ENCODE results near the gene CLMN. TPM values are rescaled to one million over a fixed set of nuclear protein-coding genes. Genes with fewer than 3 reads are reported as not detected.

Gene CLMN
- total RNA-seq, 1 donor from 2014 or later, result 9.6 TPM

- TF ChIP-seq CTCF (conservative IDR thresholded peaks at IDR 0.05; ENCODE audit: low read depth, low read length), result no peak
- DNase-seq (ENCODE audit: low read depth), result no peak
- no peak overlapping the region for H3K4me3 ChIP-seq (ENCODE audit: low read depth, low read length)
Measured at GRCh38 chr14:95329941-95330340, 10.2 kb upstream of the CLMN start.

GRCh38 chr14:95328729-95329503 is 9.2 kb upstream of the CLMN start:
- no peak for DNase-seq (ENCODE audit: low read depth)
- no peak for TF ChIP-seq CTCF (conservative IDR thresholded peaks at IDR 0.05; ENCODE audit: low read depth, low read length)
- H3K4me3 ChIP-seq (ENCODE audit: low read depth, low read length), result no peak overlapping the region

- no peak overlapping the region for H3K4me3 ChIP-seq (ENCODE audit: low read depth, low read length)
- no peak for TF ChIP-seq CTCF (conservative IDR thresholded peaks at IDR 0.05; ENCODE audit: low read depth, low read length)
- no peak for DNase-seq (ENCODE audit: low read depth)
Measured at GRCh38 chr14:95327558-95328374, 8.1 kb upstream of the CLMN start.

GRCh38 chr14:95326987-95327386 is 7.3 kb upstream of the CLMN start:
- TF ChIP-seq CTCF (conservative IDR thresholded peaks at IDR 0.05; ENCODE audit: low read depth, low read length), result no peak
- H3K4me3 ChIP-seq (ENCODE audit: low read depth, low read length), result no peak overlapping the region
- no peak for DNase-seq (ENCODE audit: low read depth)

GRCh38 chr14:95323917-95324316 is 4.2 kb upstream of the CLMN start:
- no peak for TF ChIP-seq CTCF (conservative IDR thresholded peaks at IDR 0.05; ENCODE audit: low read depth, low read length)
- H3K4me3 ChIP-seq (ENCODE audit: low read depth, low read length), result no peak overlapping the region
- DNase-seq (ENCODE audit: low read depth), result no peak

GRCh38 chr14:95323361-95323760 is 3.7 kb upstream of the CLMN start:
- no peak for TF ChIP-seq CTCF (conservative IDR thresholded peaks at IDR 0.05; ENCODE audit: low read depth, low read length)
- DNase-seq (ENCODE audit: low read depth), result no peak
- no peak overlapping the region for H3K4me3 ChIP-seq (ENCODE audit: low read depth, low read length)
